ENCODE data around the gene ANXA7.

GRCh38 chr10:73416571-73416970 lies 2.7 kb upstream of the ANXA7 start:
- no peak for TF ChIP-seq CTCF (conservative IDR thresholded peaks at IDR 0.05 in 1 of 2, IDR thresholded peaks at IDR 0.05 in 1 of 2; ENCODE audit: extremely low read depth in 1 of 2, insufficient read depth in 1 of 2, low read depth in 1 of 2, low read length in 2 of 2)
- TF ChIP-seq EZH2 (IDR thresholded peaks at IDR 0.05; ENCODE audit: borderline replicate concordance, low read length) = no peak
